Effector memory CD4-positive, alpha-beta T cell (primary cell): Measurements from ENCODE around the gene RNF121.

Experiments used
- DNase-seq, 3 donors: peaks; one replicate each; pipeline ENCODE4 v3.0.0-alpha.2; 2020
- H3K27ac ChIP-seq: 2 replicates; pipeline ENCODE4 v1.7.0; 2013; ENCODE audit warnings: mild to moderate bottlenecking, low read length, moderate library complexity; ENCODE audit not compliant: insufficient read depth, poor library complexity, severe bottlenecking
- H3K27me3 ChIP-seq: replicated peaks from 2 replicates; pipeline ENCODE4 v1.7.0; 2013; ENCODE audit warnings: mild to moderate bottlenecking, low read length; ENCODE audit not compliant: insufficient read depth, control insufficient read depth, poor library complexity, severe bottlenecking
- H3K36me3 ChIP-seq: 2 replicates; pipeline ENCODE4 v1.7.0; 2013; ENCODE audit warnings: mild to moderate bottlenecking, low read length, moderate library complexity; ENCODE audit not compliant: control insufficient read depth, insufficient read depth
- H3K4me1 ChIP-seq: 2 replicates; pipeline ENCODE4 v1.7.0; 2013; ENCODE audit warnings: low read length, mild to moderate bottlenecking; ENCODE audit not compliant: control insufficient read depth, insufficient read depth, poor library complexity, severe bottlenecking
- H3K4me3 ChIP-seq: 2 replicates; pipeline ENCODE4 v1.7.0; 2013; ENCODE audit warnings: low read length, low read depth, mild to moderate bottlenecking; ENCODE audit not compliant: insufficient read depth, poor library complexity, severe bottlenecking
- H3K9me3 ChIP-seq: 2 replicates; pipeline ENCODE4 v1.7.0; 2013; ENCODE audit warnings: mild to moderate bottlenecking, low read length, moderate library complexity; ENCODE audit not compliant: control insufficient read depth

The RNF121 gene

GRCh38 chr11:72003776-72004171 is 74.9 kb downstream of the RNF121 start:
- Histone ChIP-seq H3K27me3 (no peaks in the 10 kb centered on the region), H3K36me3 (peaks cover 64% of the 10 kb centered on the region), H3K4me3 (no peak overlapping the region), H3K4me1 (peaks cover 11% of the 10 kb centered on the region), H3K27ac (no peak overlapping the region), H3K9me3 (no peaks in the 10 kb centered on the region)
- no peak for DNase-seq

- no peaks in the 10 kb centered on the region for H3K9me3 ChIP-seq
- no peak overlapping the region for H3K4me3 ChIP-seq
- peaks cover 1% of the 10 kb centered on the region for H3K4me1 ChIP-seq
- H3K36me3 ChIP-seq: peaks cover 72% of the 10 kb centered on the region
- no peak overlapping the region for H3K27ac ChIP-seq
- no peak for DNase-seq
- H3K27me3 ChIP-seq: no peaks in the 10 kb centered on the region
Observed at GRCh38 chr11:72004515-72005346, 75.9 kb downstream of the RNF121 start.

DNA sequence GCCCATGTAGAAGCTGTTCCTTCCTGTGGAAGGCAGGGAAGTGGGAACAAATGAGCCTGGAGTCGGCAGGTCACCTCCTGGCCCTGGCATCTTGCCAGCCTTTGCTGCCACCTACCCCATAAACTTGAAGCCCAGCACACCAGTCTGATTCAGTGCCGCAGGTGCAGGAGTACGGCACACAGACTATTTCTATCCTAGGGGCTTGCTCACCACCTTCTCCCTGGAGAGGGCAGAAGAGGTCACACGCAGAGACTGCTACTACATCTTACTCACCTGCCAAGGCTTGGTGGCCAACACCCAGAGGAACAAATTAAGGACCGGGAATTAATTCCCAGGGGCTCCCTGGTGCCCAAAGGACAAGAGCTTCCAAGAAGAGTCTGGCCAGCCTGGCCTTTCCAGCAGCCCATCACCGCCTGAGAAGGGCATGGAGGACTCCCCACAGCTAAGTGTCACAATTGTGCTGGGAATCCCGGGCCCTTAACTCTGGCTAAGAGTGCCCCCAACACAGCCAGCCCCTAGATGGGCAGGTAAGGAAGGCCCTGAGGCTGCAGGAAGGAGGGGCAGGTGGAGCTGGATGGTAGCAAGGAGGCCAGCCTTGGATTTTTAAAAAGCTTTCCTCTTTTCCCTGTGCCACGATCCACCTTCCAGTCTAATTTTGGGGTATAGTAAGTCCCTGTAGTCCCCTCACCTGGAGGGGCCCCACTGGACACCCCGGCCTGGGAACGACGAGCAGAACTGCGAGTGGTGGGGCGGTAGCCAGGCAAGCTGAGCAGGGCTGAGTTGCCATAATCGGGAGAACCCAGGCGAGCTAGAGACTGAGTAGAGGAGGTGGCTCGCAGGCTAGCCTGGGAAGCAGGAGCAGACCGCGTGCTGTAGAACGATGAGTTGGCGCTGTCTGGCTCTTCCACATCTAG is 76.8 kb downstream of the RNF121 start:
- DNase-seq: no peak
- Histone ChIP-seq H3K27ac (no peak overlapping the region), H3K4me3 (no peak overlapping the region), H3K4me1 (no peaks in the 10 kb centered on the region), H3K36me3 (peaks cover 81% of the 10 kb centered on the region), H3K9me3 (no peaks in the 10 kb centered on the region), H3K27me3 (no peaks in the 10 kb centered on the region)

- DNase-seq: no peak
- peaks cover 90% of the 10 kb centered on the region for H3K36me3 ChIP-seq
- no peaks in the 10 kb centered on the region for H3K27me3 ChIP-seq
Observed at GRCh38 chr11:72006309-72007088, 77.7 kb downstream of the RNF121 start.

GRCh38 chr11:72007089-72007476 is 78.2 kb downstream of the RNF121 start:
- H3K27me3 ChIP-seq: no peaks in the 10 kb centered on the region
- H3K36me3 ChIP-seq: peaks cover 96% of the 10 kb centered on the region
- DNase-seq: no peak
- no peaks in the 10 kb centered on the region for H3K4me1 ChIP-seq
- no peak overlapping the region for H3K27ac ChIP-seq
- no peak overlapping the region for H3K4me3 ChIP-seq
- H3K9me3 ChIP-seq: no peaks in the 10 kb centered on the region

More at GRCh38 chr11:72006309-72007088, 77.7 kb downstream of the RNF121 start:
- Histone ChIP-seq H3K4me3 (no peak overlapping the region), H3K4me1 (no peaks in the 10 kb centered on the region), H3K9me3 (no peaks in the 10 kb centered on the region), H3K27ac (no peak overlapping the region)

- Histone ChIP-seq H3K27ac (no peak overlapping the region), H3K27me3 (no peaks in the 10 kb centered on the region), H3K36me3 (peaks cover 99% of the 10 kb centered on the region), H3K4me3 (no peak overlapping the region), H3K9me3 (no peaks in the 10 kb centered on the region), H3K4me1 (no peaks in the 10 kb centered on the region)
- no peak for DNase-seq
Observed at GRCh38 chr11:72007587-72007986, 78.7 kb downstream of the RNF121 start.

GRCh38 chr11:72008728-72009127 is 79.9 kb downstream of the RNF121 start:
- H3K9me3 ChIP-seq: no peaks in the 10 kb centered on the region
- H3K27ac ChIP-seq: no peak overlapping the region
- no peak overlapping the region for H3K4me3 ChIP-seq
- peaks cover 99% of the 10 kb centered on the region for H3K36me3 ChIP-seq
- no peaks in the 10 kb centered on the region for H3K4me1 ChIP-seq
- no peaks in the 10 kb centered on the region for H3K27me3 ChIP-seq
- no peak for DNase-seq

DNA sequence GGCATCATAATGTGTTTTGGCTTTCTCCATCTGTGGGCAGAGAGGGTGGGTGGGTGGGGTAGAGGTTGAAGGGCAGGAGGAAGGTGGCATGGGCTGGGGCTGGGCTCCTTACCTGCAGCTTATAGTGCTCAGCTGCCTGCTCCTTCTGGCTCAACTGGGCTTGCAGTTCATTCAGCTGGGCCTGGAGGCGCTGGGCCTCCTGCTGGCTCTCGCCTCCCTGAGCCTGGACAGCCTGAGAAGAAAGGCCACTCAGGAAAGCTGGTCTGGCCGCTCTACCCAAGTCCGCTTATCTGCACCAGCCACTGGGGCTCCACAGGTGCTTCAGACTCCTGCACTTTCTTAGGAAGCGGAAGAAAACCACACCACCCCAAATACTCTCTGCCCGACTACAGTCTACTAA is 80.3 kb downstream of the RNF121 start:
- Histone ChIP-seq H3K27me3 (no peaks in the 10 kb centered on the region), H3K27ac (no peak overlapping the region), H3K9me3 (no peaks in the 10 kb centered on the region), H3K4me3 (no peak overlapping the region), H3K36me3 (peaks cover 99% of the 10 kb centered on the region), H3K4me1 (no peaks in the 10 kb centered on the region)
- no peak for DNase-seq

GRCh38 chr11:72010529-72011233 is 81.8 kb downstream of the RNF121 start:
- DNase-seq: no peak

More at GRCh38 chr11:72010529-72011233, 81.8 kb downstream of the RNF121 start:
- H3K4me1 ChIP-seq: no peaks in the 10 kb centered on the region
- no peak overlapping the region for H3K4me3 ChIP-seq
- H3K27me3 ChIP-seq: no peaks in the 10 kb centered on the region
- no peaks in the 10 kb centered on the region for H3K9me3 ChIP-seq
- H3K36me3 ChIP-seq: peaks cover 99% of the 10 kb centered on the region
- peak overlapping the region; percentile 24 for H3K27ac ChIP-seq
